OCI-LY7 (cell line): Measurements from ENCODE around the gene CACNA1I. TPM values are rescaled to one million over a fixed set of nuclear protein-coding genes. Genes with fewer than 3 reads are reported as not detected.

Experiments
- BruUV-seq: library from RNA; stranded (reverse); fragments of 400-500 nt; replicated peaks from 2 replicates; lab custom pipeline; 2021; lab: Mats Ljungman, UMichigan
- CTCF ChIA-PET: fragments of 300-600 bp; sonication (Branson Sonifier 250); formaldehyde crosslinking; loops from one replicate; lab custom pipeline; 2022; ENCODE audit warnings: antibody characterized with exemption; ENCODE audit not compliant: unreplicated experiment; lab: Charles Lee
- POLR2A ChIA-PET: fragments of 300-600 bp; sonication (Branson Sonifier 250); formaldehyde crosslinking; loops from one replicate; lab custom pipeline; 2022; ENCODE audit warnings: antibody characterized with exemption; lab: Charles Lee
- DNase-seq: peaks from one replicate; pipeline ENCODE4 v3.0.0-alpha.2; 2015; ENCODE audit warnings: low spot score
- H2AFZ ChIP-seq: fragments of 200-600 bp; sonication (generic), shearing (Covaris generic); 2 replicates; pipeline ENCODE4 v1.6.1; 2014; ENCODE audit warnings: mild to moderate bottlenecking, antibody characterized with exemption, low read length, moderate library complexity
- H3K27ac ChIP-seq: fragments of 200-600 bp; sonication (generic); 2 replicates; pipeline ENCODE4 v1.5.1; 2014; ENCODE audit warnings: mixed run types, low read depth, mild to moderate bottlenecking, moderate library complexity, low read length, inconsistent platforms; ENCODE audit not compliant: poor library complexity, severe bottlenecking
- H3K36me3 ChIP-seq: fragments of 200-600 bp; sonication (generic); 2 replicates; pipeline ENCODE4 v1.6.1; 2014; ENCODE audit warnings: mild to moderate bottlenecking, antibody characterized with exemption, low read length, moderate library complexity, mixed read lengths; ENCODE audit not compliant: insufficient read depth
- H3K4me1 ChIP-seq: fragments of 200-600 bp; sonication (generic); 2 replicates; pipeline ENCODE4 v1.5.1; 2014; ENCODE audit warnings: mild to moderate bottlenecking, low read length; ENCODE audit not compliant: insufficient read depth, poor library complexity, severe bottlenecking
- H3K4me2 ChIP-seq: fragments of 200-600 bp; sonication (generic); 2 replicates; pipeline ENCODE4 v1.6.1; 2014; ENCODE audit warnings: mild to moderate bottlenecking, low read length
- H3K4me3 ChIP-seq: fragments of 200-600 bp; sonication (generic); 2 replicates; pipeline ENCODE4 v1.5.1; 2014; ENCODE audit warnings: mild to moderate bottlenecking, low read depth, low read length; ENCODE audit not compliant: poor library complexity, severe bottlenecking
- H3K79me2 ChIP-seq: fragments of 200-600 bp; sonication (generic); 2 replicates; pipeline ENCODE4 v1.6.1; 2016; ENCODE audit warnings: low read depth, mild to moderate bottlenecking, low read length, moderate library complexity, mixed read lengths; ENCODE audit not compliant: insufficient read depth
- H3K9me2 ChIP-seq: fragments of 200-600 bp; sonication (generic); 2 replicates; pipeline ENCODE4 v1.6.1; 2016; ENCODE audit warnings: mild to moderate bottlenecking, low read length, mixed read lengths; ENCODE audit not compliant: insufficient read depth
- H3K9me3 ChIP-seq: fragments of 200-600 bp; sonication (generic); 2 replicates; pipeline ENCODE4 v1.6.1; 2014; ENCODE audit warnings: mild to moderate bottlenecking, mixed run types, low read length, mixed read lengths
- H4K20me1 ChIP-seq: fragments of 200-600 bp; sonication (generic); 2 replicates; pipeline ENCODE4 v1.6.1; 2014; ENCODE audit warnings: mild to moderate bottlenecking, antibody characterized with exemption, low read length, moderate library complexity, mixed read lengths; ENCODE audit not compliant: insufficient read depth
- CTCF ChIP-seq: fragments of 200-600 bp; sonication (generic); conservative IDR thresholded peaks from 2 replicates; pipeline ENCODE4 v1.5.1; 2014; ENCODE audit warnings: mild to moderate bottlenecking, antibody characterized with exemption, low read length, moderate library complexity, mixed read lengths
- EZH2phosphoT487 ChIP-seq: fragments of 200-600 bp; sonication (generic); IDR thresholded peaks from 2 replicates; pipeline ENCODE4 v1.6.1; 2018; ENCODE audit warnings: low read depth, borderline replicate concordance, mild to moderate bottlenecking, mixed run types, antibody characterized with exemption, low read length, moderate library complexity, mixed read lengths
- intact Hi-C: fragments of 100-400 bp; cut with micrococcal nuclease; formaldehyde crosslinking; loops from one replicate; pipeline ENCODE4 v1.10.0; 2022; ENCODE audit not compliant: unreplicated experiment
- total RNA-seq, 2 experiments: library from RNA; depleted of rRNA in 1 of 2; stranded (reverse); fragments of >200 nt in 1 of 2; shearing (Covaris generic) in 1 of 2; gene quantifications; 2 replicates each; pipeline ENCODE4 v1.2.3, GENCODE V29; 2014 to 2022

The CACNA1I gene
- total RNA-seq, 2 experiments from 2014 or later, result 0.03 TPM; not detected in 1

- H3K4me2 ChIP-seq, result no peak overlapping the region
- CTCF ChIA-PET, result no interaction called here
- no TSS peak for BruUV-seq
Measured at GRCh38 chr22:39546889-39547586, 23.5 kb upstream of the CACNA1I start.

GRCh38 chr22:39547587-39547947, 23.0 kb upstream of the CACNA1I start:
- ChIA-PET POLR2A (no interaction called here), CTCF (no interaction called here)
- H3K4me2 ChIP-seq, result no peak overlapping the region
- no peak for DNase-seq
- TF ChIP-seq CTCF, result no peak
- no peak for TF ChIP-seq EZH2phosphoT487
- H3K36me3 ChIP-seq, result no peaks in the 10 kb centered on the region
- no peak overlapping the region for H3K27ac ChIP-seq
- no peak overlapping the region for H2AFZ ChIP-seq
- no peak overlapping the region for H3K4me3 ChIP-seq
- no TSS peak for BruUV-seq
- no peaks in the 10 kb centered on the region for H4K20me1 ChIP-seq
- H3K4me1 ChIP-seq, result no peaks in the 10 kb centered on the region
- intact Hi-C loops, result no loop called here
- H3K9me2 ChIP-seq, result no peaks in the 10 kb centered on the region
- H3K79me2 ChIP-seq, result no peaks in the 10 kb centered on the region
- no peaks in the 10 kb centered on the region for H3K9me3 ChIP-seq

More at GRCh38 chr22:39546889-39547586, 23.5 kb upstream of the CACNA1I start:
- Histone ChIP-seq H4K20me1 (no peaks in the 10 kb centered on the region), H3K4me1 (no peaks in the 10 kb centered on the region), H2AFZ (no peak overlapping the region), H3K79me2 (no peaks in the 10 kb centered on the region), H3K4me3 (no peak overlapping the region), H3K9me3 (no peaks in the 10 kb centered on the region), H3K9me2 (no peaks in the 10 kb centered on the region), H3K36me3 (no peaks in the 10 kb centered on the region), H3K27ac (no peak overlapping the region)
- intact Hi-C loops, result no loop called here
- POLR2A ChIA-PET, result no interaction called here
- TF ChIP-seq EZH2phosphoT487 (no peak), CTCF (no peak)
- DNase-seq, result no peak

DNA sequence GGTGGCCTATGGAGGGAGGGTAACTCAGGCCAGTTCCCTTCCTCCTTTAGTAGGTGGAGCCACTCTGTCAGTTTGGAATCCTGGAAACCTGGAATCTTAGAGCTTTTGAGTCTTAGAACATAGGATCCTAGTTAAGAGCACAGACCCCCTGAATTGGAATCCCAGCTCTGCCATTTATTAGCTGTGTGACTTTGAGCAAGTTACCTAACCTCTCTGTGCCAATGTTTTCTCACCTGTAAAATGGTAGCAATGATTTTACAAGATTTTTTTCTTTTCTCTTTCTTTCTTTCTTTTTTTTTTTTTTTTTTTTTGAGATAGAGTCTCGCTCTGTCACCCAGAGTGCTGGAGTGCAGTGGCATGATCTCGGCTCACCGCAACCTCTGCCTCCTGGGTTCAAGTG, 17.1 kb upstream of the CACNA1I start:
- H3K4me2 ChIP-seq, result no peak overlapping the region
- DNase-seq, result no peak
- ChIA-PET CTCF (no interaction called here), POLR2A (no interaction called here)
- no peak overlapping the region for H3K27ac ChIP-seq
- no peak for TF ChIP-seq CTCF
- no peak for TF ChIP-seq EZH2phosphoT487
- H3K79me2 ChIP-seq, result no peaks in the 10 kb centered on the region
- H3K4me3 ChIP-seq, result no peak overlapping the region
- H3K4me1 ChIP-seq, result no peaks in the 10 kb centered on the region
- no peaks in the 10 kb centered on the region for H3K9me2 ChIP-seq
- H2AFZ ChIP-seq, result no peak overlapping the region
- H3K9me3 ChIP-seq, result no peaks in the 10 kb centered on the region
- H4K20me1 ChIP-seq, result no peaks in the 10 kb centered on the region
- intact Hi-C loops, result no loop called here
- no TSS peak for BruUV-seq
- no peaks in the 10 kb centered on the region for H3K36me3 ChIP-seq
